Hematopoietic multipotent progenitor cell treated with erythropoietin and hydrocortisone succinate and interleukin-3 and kit ligand, for 6 days (in vitro differentiated cells): Measurements from ENCODE around the gene HOGA1.

Source experiments
- DNase-seq: peaks from one replicate; pipeline ENCODE4 v3.0.0-alpha.2; 2015

HOGA1 gene

GRCh38 chr10:97651773-97652172, 67.6 kb downstream of the HOGA1 start:
- DNase-seq: no peak

- no peak for DNase-seq
Observed at GRCh38 chr10:97656777-97657176, 72.6 kb downstream of the HOGA1 start.

DNA sequence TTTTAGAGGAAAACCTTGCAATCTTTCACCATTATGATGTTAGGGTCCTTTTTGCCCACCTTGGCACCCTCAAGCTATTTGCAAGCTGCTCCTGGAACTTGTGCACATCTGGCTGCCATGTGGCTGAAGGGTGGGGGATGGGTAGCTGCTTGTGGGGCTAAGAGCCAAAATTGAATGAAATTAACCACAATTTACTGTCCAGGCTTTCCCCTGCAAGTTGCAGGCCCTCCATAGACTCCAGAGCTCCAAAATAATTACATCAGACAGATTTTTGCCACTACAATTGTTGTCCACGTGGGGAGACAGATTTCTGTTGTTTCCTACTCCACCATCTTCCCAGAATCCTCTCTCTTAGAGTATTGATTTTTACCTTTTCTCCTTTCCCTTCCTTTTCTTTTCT, 75.4 kb downstream of the HOGA1 start:
- DNase-seq: peak; percentile 47
